ENCODE measurements around the gene CFAP69.
"Not testable (repeated sequence)": the region's sequence is repeated elsewhere in the genome, so short reads cannot be mapped to it uniquely, and the experiment has no call there.

Gene CFAP69

DNA sequence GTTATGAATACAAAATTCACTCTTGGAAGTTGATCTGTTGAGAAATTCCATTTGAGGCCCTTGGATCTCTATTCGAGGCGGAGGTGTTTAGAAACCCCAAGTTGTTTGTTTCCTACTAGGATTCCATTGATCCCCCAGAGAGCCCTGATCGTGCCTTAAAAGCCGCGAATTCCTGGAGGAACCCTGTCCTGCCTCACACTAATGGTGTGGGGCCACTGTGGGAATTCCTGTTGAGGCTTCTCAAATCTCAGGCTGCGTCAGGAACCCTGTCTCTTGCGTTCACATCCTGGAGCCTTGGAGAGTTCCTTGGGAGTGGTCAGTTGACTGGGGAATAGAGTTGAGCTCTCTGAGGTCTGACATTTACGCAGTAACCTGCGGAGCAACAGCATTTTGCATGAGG lies 1.2 kb downstream of the CFAP69 start:
- DNase-seq (ENCODE audit: low read depth), result no peak
- no peak for TF ChIP-seq CTCF (IDR thresholded peaks at IDR 0.05; ENCODE audit: low read depth, low read length, missing control alignments)
- peak overlapping the region; percentile 80 for H3K4me3 ChIP-seq (ENCODE audit: low read depth, low read length)
- in situ Hi-C loops (cut with HindIII; ENCODE audit: low sequenced_read_pairs), result no loop called here

GRCh38 chr7:90248706-90249105 lies 3.7 kb downstream of the CFAP69 start:
- in situ Hi-C loops (cut with HindIII; ENCODE audit: low sequenced_read_pairs), result no loop called here
- DNase-seq (ENCODE audit: low read depth), result no peak
- H3K4me3 ChIP-seq (ENCODE audit: low read depth, low read length), result no peak overlapping the region
- TF ChIP-seq CTCF (IDR thresholded peaks at IDR 0.05; ENCODE audit: low read depth, low read length, missing control alignments), result no peak

GRCh38 chr7:90250601-90251303 lies 5.8 kb downstream of the CFAP69 start:
- in situ Hi-C loops (cut with HindIII; ENCODE audit: low sequenced_read_pairs), result loop anchor here (25.0 kb wide), 1 partner anchor 187 kb away; no protein-coding TSS in a partner anchor
- H3K4me3 ChIP-seq (ENCODE audit: low read depth, low read length), result no peak overlapping the region
- DNase-seq (ENCODE audit: low read depth), result peak; percentile 66
- TF ChIP-seq CTCF (IDR thresholded peaks at IDR 0.05; ENCODE audit: low read depth, low read length, missing control alignments), result no peak

DNA sequence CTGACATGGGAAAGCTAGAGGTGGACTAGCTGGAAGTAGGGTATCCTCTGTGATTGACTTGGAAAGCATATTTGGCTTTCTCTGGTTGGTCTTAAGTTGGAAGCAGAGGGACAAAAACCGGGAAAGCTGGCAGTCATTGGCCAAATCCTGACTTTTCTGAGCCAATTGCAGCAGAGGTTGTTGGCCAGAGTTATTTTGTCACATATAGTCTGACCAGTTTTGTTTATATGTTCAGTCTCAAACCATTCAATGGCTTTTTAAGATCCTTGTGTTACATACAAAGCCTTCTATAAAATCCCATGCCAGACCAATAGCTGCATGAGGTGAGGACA lies 6.3 kb downstream of the CFAP69 start:
- TF ChIP-seq CTCF (IDR thresholded peaks at IDR 0.05; ENCODE audit: low read depth, low read length, missing control alignments), result no peak
- DNase-seq (ENCODE audit: low read depth), result no peak
- in situ Hi-C loops (cut with HindIII; ENCODE audit: low sequenced_read_pairs), result loop anchor here (25.0 kb wide), 1 partner anchor 186 kb away; no protein-coding TSS in a partner anchor
- H3K4me3 ChIP-seq (ENCODE audit: low read depth, low read length), result no peak overlapping the region

- not testable (repeated sequence) for DNase-seq (ENCODE audit: low read depth); H3K4me3 ChIP-seq (ENCODE audit: low read depth, low read length)
- in situ Hi-C loops (cut with HindIII; ENCODE audit: low sequenced_read_pairs), result loop anchor here (25.0 kb wide), 1 partner anchor 181 kb away; no protein-coding TSS in a partner anchor
These were observed 11.0 kb downstream of the CFAP69 start for GRCh38 chr7:90256011-90256410.

DNA sequence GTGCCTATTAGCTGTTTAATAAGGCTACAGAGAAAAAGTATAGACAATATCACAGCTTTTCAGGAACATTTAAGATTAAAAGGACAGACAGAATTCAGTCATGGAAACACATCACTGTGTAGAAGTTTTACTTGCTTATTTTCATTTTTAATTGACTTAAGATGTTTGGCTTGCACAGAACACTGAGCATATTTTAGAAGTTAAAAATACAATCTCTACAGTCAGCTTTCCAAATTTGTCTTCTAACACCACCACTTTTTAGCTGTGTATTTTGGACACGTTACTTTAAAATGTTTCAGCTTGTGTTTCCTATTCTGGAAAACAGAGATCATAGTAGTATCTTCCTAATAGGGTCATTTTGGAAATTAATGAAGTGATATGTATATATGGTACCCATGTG lies 11.8 kb downstream of the CFAP69 start:
- in situ Hi-C loops (cut with HindIII; ENCODE audit: low sequenced_read_pairs), result loop anchor here (25.0 kb wide), 1 partner anchor 181 kb away; no protein-coding TSS in a partner anchor
- no peak for TF ChIP-seq CTCF (IDR thresholded peaks at IDR 0.05; ENCODE audit: low read depth, low read length, missing control alignments)
- DNase-seq (ENCODE audit: low read depth), result no peak
- no peak overlapping the region for H3K4me3 ChIP-seq (ENCODE audit: low read depth, low read length)

DNA sequence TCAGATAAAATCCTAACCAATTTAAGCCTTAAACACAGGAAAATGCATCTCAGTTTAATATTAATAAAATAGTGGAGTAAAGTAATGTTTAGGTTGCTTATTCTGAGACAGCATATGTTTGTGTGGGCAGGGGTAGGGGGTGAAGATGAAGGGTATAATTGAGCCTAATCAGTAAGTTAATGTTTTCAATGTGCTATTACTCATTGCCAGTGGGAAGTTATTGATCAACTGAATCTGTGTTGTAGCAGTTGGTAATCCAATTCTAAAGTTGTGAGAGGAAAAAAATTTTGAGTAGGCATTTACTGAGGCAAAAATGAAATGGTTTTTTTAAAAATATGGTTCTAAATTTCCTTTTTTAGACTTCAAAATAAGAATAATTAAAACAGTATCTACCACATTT lies 16.5 kb downstream of the CFAP69 start:
- in situ Hi-C loops (cut with HindIII; ENCODE audit: low sequenced_read_pairs), result loop anchor here (25.0 kb wide), 1 partner anchor 176 kb away; no protein-coding TSS in a partner anchor
- H3K4me3 ChIP-seq (ENCODE audit: low read depth, low read length), result no peak overlapping the region
- no peak for TF ChIP-seq CTCF (IDR thresholded peaks at IDR 0.05; ENCODE audit: low read depth, low read length, missing control alignments)
- no peak for DNase-seq (ENCODE audit: low read depth)
